ENCODE measurements around the gene ERICH2.
A peak's percentile ranks its signal among the peaks of the same experiment; 100 is the strongest.

ERICH2 gene

GRCh38 chr2:170818036-170818751 lies 48.0 kb downstream of the ERICH2 start:
- DNase-seq, result no peak

GRCh38 chr2:170818752-170819470 lies 48.7 kb downstream of the ERICH2 start:
- no peak for DNase-seq

DNA sequence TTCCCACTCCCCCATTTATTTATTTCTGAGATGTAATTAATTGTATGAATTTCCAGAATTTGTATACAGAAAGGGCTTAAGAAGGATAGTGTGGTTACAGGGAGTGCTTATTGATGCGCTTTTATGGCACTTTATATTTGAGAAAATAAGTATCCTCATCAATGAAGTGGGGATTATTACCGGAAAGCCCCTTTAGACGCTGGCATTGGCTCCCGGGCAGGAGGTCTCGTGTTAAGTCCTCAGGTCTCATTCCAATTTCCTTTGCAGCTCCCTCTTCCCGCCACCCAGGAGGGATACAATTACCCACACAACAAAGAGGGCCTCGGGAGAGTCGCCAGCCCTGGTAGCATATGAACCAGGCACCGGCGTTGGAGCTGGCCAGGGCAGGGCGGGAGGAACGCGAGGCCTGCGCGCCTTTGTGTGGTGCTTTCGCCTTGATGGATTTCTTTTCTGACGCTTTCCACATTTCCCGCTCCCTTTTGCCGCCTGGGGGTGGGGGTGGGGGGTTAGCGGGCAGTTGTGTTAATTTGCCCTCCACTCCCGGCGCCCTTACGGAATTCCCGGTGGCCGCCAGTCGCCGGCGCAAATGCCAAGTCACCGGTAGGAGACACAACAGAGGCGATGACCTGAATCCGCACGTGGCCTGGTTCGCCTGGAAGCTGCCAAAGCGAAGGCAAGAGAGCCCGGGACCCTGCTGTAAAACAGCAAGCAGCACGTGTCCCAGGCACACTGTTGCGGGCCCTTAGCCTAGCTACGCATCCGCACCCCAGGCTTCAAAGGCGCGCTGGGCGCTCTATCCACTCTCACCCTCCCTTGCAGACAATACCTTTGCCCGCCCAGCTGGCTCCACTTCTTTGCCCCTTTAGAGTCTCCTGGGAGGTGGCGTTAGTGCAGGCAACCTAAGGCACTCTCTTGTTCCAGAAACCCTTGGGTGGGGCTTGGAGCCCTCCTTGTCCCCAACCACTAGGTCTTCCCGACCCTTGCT lies 49.8 kb downstream of the ERICH2 start:
- no peak for DNase-seq

DNA sequence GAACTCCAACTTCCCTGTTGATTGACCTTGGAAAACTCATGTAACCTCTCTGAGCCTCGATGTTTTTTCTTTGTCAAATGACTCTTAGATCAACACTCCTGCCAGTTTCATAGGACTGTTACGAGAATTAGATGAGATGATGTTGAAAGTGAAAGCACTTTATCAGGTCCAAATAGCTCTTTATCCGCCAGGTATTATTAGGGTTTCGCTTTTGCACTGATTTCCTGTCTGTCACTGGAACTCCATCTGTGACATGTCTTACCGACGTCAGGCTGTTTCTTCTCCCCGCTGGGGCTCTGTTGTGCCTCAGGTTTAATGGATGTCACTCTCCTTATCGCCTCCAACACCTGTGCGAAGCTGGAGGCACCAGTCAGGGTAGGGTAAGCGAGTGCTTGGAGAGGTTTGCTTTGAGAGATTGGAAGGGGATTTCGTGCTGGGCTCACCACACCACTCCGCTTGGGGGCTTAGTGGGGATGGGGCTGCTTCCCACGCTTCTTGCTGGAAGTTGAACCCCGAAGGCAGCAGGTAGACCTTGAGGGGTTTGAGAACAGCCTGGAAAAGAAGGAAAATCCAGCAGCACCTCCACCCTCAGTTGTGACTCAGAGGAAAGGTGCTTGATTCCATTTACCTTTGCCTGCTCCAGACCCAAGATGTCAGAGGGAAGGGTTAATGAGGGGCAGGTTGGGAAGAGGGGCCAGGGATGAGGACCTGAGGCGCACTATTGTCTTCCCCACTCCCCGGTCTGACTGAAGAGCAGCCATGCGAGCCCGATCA lies 50.8 kb downstream of the ERICH2 start:
- no peak for DNase-seq

DNA sequence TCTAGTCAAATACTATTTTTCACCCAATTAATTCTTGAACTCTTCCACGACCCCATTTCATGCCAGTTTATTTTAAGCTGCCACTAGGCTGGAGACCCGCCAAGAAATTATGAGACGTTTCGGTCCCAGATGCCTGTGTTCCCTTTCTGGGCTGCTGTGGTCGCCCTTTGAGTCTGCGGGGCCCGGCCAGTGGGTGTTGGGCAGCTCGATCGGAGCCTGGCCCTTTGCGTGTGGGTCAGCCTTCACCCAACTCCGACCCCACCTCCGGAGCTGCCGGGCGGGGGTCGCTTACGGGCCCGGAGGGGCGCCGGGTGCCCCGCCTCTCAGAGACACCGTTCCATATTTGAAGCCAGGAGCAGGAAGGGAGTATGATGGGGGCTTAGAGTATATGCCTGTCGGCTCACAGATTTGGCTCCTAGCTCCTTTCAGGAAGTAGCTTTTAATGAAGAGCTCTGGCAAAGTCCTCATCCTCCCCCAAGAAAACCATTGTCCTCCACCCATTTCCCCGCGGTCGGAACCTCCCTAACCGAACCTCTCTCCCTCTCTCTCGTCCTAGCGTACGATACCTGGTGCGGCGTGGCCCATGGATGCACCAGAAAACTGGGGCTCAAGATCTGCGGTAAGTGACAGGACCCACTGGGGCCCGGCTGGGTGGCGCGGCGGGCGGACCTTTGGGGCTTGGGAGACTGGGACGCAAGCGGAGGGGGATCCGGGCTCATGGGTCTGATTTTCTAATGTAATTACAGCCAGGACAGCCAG lies 51.5 kb downstream of the ERICH2 start:
- no peak for DNase-seq

GRCh38 chr2:170822290-170823087 lies 52.3 kb downstream of the ERICH2 start:
- DNase-seq, result no peak

- DNase-seq, result no peak
These were observed 53.1 kb downstream of the ERICH2 start for GRCh38 chr2:170823088-170823897.

DNA sequence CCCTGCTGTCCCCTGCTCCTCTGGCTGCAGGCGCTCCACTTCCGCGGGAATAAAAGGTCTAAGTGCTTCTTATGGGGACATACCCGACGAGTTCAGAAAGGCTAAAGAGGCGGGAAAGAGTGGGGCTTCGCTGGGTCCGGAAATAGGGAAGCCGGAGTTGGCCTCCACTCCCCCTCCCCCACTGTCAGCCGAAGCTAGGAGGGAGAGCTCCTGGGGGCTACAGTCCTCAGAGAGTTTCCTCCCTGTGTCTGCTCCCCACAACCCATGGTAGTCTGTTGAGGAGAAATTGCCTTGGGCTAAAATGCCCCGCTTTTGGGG lies 53.7 kb downstream of the ERICH2 start:
- DNase-seq, result no peak

DNA sequence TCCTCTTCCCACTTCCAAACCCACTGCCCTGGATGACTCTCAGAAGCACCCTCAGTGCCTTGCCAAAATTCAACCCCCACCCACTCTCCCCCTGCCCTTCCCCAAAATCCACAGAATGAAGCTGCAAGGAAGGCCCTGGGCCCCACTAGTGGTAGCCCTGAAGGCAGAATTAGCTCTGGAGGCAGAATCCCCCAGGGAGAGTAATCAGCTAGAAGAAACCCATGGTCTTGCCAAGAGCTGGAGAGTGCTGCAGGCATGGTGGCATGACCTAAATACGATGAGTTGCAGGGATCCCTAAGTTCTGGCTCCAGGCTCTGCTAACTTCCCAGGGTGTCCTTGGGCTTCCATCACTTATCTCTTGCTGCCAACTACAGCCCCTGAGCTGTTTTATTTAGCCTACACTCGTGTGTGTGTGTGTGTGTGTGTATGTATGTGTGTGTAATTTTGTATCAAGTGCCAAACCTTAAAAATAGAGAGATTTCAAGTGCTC lies 54.4 kb downstream of the ERICH2 start:
- no peak for DNase-seq

- DNase-seq, result no peak
These were observed 57.8 kb downstream of the ERICH2 start for GRCh38 chr2:170827841-170828532.

DNA sequence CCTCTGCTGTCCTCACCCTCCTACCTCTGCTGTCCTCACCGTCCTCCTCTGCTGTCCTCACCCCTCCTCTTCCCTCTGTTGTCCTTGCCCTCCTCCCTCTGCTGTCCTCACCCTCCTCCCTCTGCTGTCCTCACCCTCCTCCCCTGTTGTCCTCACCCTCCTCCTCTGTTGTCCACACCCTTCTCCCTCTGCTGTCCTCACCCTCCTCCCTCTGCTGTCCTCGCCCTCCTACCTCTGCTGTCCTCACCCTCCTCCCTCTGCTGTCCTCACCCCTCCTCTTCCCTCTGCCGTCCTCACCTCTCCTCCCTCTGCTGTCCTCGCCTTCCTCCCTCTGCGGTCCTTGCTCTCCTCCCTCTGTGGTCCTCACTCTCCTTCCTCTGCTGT lies 58.3 kb downstream of the ERICH2 start:
- DNase-seq, result no peak

GRCh38 chr2:170829036-170829435 lies 58.9 kb downstream of the ERICH2 start:
- DNase-seq, result no peak

GRCh38 chr2:170830166-170830565 lies 60.0 kb downstream of the ERICH2 start:
- no peak for DNase-seq

DNA sequence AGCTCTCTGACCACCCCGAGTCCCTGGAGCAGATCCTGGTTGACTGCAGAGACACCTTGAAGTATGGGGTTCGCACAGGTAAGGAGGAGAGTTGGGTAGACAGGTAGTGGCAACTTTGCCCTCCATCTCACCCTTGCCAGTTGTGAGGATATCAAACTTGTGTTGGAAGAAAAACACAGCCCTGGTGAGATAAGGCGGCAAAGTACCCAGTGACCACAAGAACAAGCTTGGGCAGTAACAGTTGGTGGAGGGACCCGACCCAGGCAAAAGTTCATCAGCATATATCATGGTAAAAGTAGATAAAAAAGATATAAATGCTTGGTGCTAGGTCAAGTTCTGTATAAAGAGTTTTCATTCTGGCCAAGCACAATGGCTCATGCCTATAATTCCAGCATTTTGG lies 60.9 kb downstream of the ERICH2 start:
- no peak for DNase-seq

DNA sequence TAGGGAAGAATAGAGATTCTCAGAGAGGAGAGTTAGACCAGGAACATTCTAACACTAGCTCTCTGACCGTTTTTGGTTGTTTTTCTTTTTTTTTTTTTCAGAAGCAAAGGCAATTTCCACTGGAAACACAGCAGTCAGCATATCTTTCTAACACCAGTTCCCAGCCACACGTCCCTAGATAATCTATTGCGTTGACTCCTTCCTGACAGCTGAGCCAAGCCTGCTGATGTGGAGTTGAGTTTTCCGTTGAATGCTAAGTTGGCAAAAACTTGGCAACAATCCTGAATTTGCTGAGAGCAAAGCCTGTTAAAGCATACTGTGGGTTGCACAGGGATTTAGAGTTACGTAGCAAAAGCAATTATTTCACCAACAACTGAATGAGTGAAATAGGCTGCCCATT lies 65.8 kb downstream of the ERICH2 start:
- no peak for DNase-seq

- no peak for DNase-seq
These were observed 70.6 kb downstream of the ERICH2 start for GRCh38 chr2:170840717-170841210.

DNA sequence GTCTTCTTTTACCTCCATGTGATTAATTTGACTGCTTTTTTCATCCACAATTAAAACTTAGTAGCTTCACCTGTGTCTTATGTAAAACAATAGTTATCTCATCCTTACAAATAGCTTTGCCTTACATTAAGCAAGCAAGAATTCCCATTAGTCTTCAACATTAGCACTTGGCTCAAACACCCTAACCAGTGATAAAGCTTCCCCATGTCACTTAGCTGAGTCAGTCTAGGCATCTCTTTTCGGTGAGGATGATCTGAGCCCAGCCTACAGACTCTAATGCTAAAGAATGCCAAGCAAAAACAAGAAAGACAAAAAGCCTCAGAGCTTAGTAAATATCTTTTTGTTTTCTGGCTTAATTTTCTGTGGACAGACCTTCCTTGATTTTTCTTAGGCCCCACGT lies 72.6 kb downstream of the ERICH2 start:
- peak; percentile 80 for DNase-seq

DNA sequence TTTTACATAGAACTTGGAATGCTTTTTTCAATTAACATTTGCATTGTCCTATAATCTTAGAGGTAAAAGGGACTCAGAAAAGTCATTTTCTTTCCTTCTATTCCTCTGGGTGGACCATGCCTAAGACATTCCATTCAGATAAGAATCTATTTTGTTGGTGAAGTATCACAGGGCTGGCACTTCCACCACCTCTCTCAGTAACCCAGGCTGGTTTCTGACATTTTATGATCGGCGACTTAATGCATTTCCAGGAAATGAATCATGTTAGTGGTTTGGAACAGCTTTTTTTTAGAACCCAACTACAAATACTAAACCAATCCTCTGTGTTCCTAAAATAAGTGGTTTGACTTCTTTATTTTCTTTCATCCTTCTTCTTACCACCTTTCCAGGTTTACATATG lies 73.5 kb downstream of the ERICH2 start:
- peak; percentile 79 for DNase-seq

DNA sequence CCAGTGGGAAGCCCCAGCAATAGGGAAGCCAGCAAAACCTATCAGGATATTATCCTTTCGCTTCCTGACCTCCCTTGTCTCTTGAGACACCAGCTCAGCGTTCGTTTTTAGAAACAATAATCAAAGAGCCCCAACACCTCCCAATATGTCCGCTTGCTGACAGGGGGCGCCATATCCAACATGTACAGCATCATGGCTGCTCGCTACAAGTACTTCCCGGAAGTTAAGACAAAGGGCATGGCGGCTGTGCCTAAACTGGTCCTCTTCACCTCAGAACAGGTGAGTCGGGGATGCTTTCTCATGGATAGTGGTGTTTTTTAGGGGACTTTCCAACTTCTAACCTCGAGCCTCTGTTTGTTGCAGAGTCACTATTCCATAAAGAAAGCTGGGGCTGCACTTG lies 75.2 kb downstream of the ERICH2 start:
- DNase-seq, result no peak

All from fibroblast of skin of right biceps (primary cell).